GM23248 (cell line): ENCODE results near the gene OSBP2. TPM values are rescaled to one million over a fixed set of nuclear protein-coding genes. Genes with fewer than 3 reads are reported as not detected.

Experiments used
- DNase-seq: peaks from one replicate; pipeline ENCODE4 v3.0.0-alpha.2; 2015
- H2AFZ ChIP-seq: fragments of 200-600 bp; sonication (generic); 2 replicates; pipeline ENCODE4 v1.6.1; 2016; ENCODE audit warnings: antibody characterized with exemption
- H3F3A ChIP-seq: fragments of 200-600 bp; sonication (generic); 2 replicates; pipeline ENCODE4 v1.6.1; 2016; ENCODE audit warnings: mild to moderate bottlenecking, antibody characterized with exemption, mixed run types; ENCODE audit not compliant: insufficient read depth
- H3K27ac ChIP-seq: fragments of 200-600 bp; sonication (generic); 2 replicates; pipeline ENCODE4 v1.5.1; 2016; ENCODE audit warnings: mild to moderate bottlenecking
- H3K27me3 ChIP-seq: fragments of 200-600 bp; sonication (generic); replicated peaks from 2 replicates; pipeline ENCODE4 v1.6.1; 2016; ENCODE audit warnings: mild to moderate bottlenecking; ENCODE audit not compliant: insufficient read depth
- H3K36me3 ChIP-seq: fragments of 200-600 bp; sonication (generic); 2 replicates; pipeline ENCODE4 v1.6.1; 2016; ENCODE audit warnings: low read depth, mild to moderate bottlenecking
- H3K4me1 ChIP-seq: fragments of 200-600 bp; sonication (generic); 2 replicates; pipeline ENCODE4 v1.6.1; 2016; ENCODE audit warnings: mild to moderate bottlenecking; ENCODE audit not compliant: insufficient read depth
- H3K4me2 ChIP-seq: fragments of 200-600 bp; sonication (generic); one replicate; pipeline ENCODE4 v1.6.1; 2016; ENCODE audit warnings: mild to moderate bottlenecking; ENCODE audit not compliant: unreplicated experiment
- H3K4me3 ChIP-seq: fragments of 200-600 bp; sonication (generic); 2 replicates; pipeline ENCODE4 v1.5.1; 2016; ENCODE audit warnings: mild to moderate bottlenecking
- H3K79me2 ChIP-seq: fragments of 200-600 bp; sonication (generic); 2 replicates; pipeline ENCODE4 v1.6.1; 2016; ENCODE audit warnings: mild to moderate bottlenecking; ENCODE audit not compliant: insufficient read depth
- H3K9ac ChIP-seq: fragments of 200-600 bp; sonication (generic); 2 replicates; pipeline ENCODE4 v1.6.1; 2016; ENCODE audit warnings: mild to moderate bottlenecking
- H3K9me2 ChIP-seq: fragments of 200-600 bp; sonication (generic); 2 replicates; pipeline ENCODE4 v1.6.1; 2016; ENCODE audit warnings: mixed run types, mild to moderate bottlenecking, moderate library complexity; ENCODE audit not compliant: insufficient read depth
- H3K9me3 ChIP-seq: fragments of 200-600 bp; sonication (generic); one replicate; pipeline ENCODE4 v1.6.1; 2017; ENCODE audit warnings: low read depth
- H4K20me1 ChIP-seq: fragments of 200-600 bp; sonication (generic); 2 replicates; pipeline ENCODE4 v1.6.0; 2016; ENCODE audit not compliant: insufficient read depth
- EZH2 ChIP-seq: fragments of 200-600 bp; sonication (generic); IDR thresholded peaks from 2 replicates; pipeline ENCODE4 v1.6.1; 2018; ENCODE audit warnings: antibody characterized with exemption, mild to moderate bottlenecking; ENCODE audit not compliant: insufficient read depth, poor library complexity, severe bottlenecking
- EZH2phosphoT487 ChIP-seq: fragments of 200-600 bp; sonication (generic); IDR thresholded peaks from 2 replicates; pipeline ENCODE4 v1.6.1; 2018; ENCODE audit warnings: antibody characterized with exemption, moderate library complexity, mild to moderate bottlenecking, low read depth; ENCODE audit not compliant: insufficient read depth
- WGBS, 2 experiments: methylation state at CpG; one replicate each; pipeline ENCODE4 v1.1.6; 2015 to 2017; ENCODE audit warnings: low lambda C conversion rate in 2 of 2, low coverage in 1 of 2; ENCODE audit errors: missing lambda C conversion rate in 2 of 2; 5-methylcytosine and 5-hydroxymethylcytosine counted together
- in situ Hi-C: fragments of 300-500 bp; cut with MboI; formaldehyde crosslinking; loops from 2 replicates; pipeline ENCODE4 v1.15.0; 2020
- polyA plus RNA-seq: library from polyadenylated mRNA; unstranded; fragments of >200 nt; fragmentation: Nextera tagmentation; extraction: Ambion mirVana; gene quantifications from 2 replicates; pipeline ENCODE4 v1.2.1, GENCODE V29; 2016
- total RNA-seq: library from RNA; depleted of rRNA; stranded (reverse); fragments of >200 nt; shearing (Covaris generic); gene quantifications from 2 replicates; pipeline ENCODE4 v1.2.3, GENCODE V29; 2014

The OSBP2 gene
- total and polyA plus RNA-seq, 2 experiments from 2014 or later = 1.1 to 1.3 TPM

- Histone ChIP-seq H4K20me1 (no peaks in the 10 kb centered on the region), H3K9me2 (no peaks in the 10 kb centered on the region), H3K79me2 (no peaks in the 10 kb centered on the region), H3K9me3 (no peaks in the 10 kb centered on the region), H3F3A (no peaks in the 10 kb centered on the region), H3K27me3 (no peaks in the 10 kb centered on the region), H3K4me1 (no peaks in the 10 kb centered on the region), H3K4me3 (no peak overlapping the region), H3K36me3 (no peaks in the 10 kb centered on the region), H3K9ac (no peak overlapping the region), H3K27ac (no peak overlapping the region), H2AFZ (no peak overlapping the region), H3K4me2 (no peak overlapping the region)
- in situ Hi-C loops = no loop called here
- TF ChIP-seq EZH2 = no peak
- no peak for TF ChIP-seq EZH2phosphoT487
- 88 to 93% methylated on average over 6 of the region's 6 CpGs for WGBS, 2 experiments
- DNase-seq = no peak
Observed at GRCh38 chr22:30882184-30882717, 187.6 kb downstream of the OSBP2 start.

GRCh38 chr22:30882974-30883533 is 188.4 kb downstream of the OSBP2 start:
- Histone ChIP-seq H3K9ac (no peak overlapping the region), H3K4me2 (no peak overlapping the region), H3K4me3 (no peak overlapping the region), H3K36me3 (no peaks in the 10 kb centered on the region), H3K9me2 (no peaks in the 10 kb centered on the region), H3F3A (no peaks in the 10 kb centered on the region), H3K79me2 (no peaks in the 10 kb centered on the region), H3K9me3 (no peaks in the 10 kb centered on the region), H3K27me3 (no peaks in the 10 kb centered on the region), H2AFZ (no peak overlapping the region), H3K27ac (no peak overlapping the region), H3K4me1 (no peaks in the 10 kb centered on the region), H4K20me1 (no peaks in the 10 kb centered on the region)
- DNase-seq = no peak
- in situ Hi-C loops = no loop called here
- TF ChIP-seq EZH2phosphoT487 (no peak), EZH2 (no peak)
- 80 to 92% methylated on average over 4 of the region's 4 CpGs for WGBS, 2 experiments

DNA sequence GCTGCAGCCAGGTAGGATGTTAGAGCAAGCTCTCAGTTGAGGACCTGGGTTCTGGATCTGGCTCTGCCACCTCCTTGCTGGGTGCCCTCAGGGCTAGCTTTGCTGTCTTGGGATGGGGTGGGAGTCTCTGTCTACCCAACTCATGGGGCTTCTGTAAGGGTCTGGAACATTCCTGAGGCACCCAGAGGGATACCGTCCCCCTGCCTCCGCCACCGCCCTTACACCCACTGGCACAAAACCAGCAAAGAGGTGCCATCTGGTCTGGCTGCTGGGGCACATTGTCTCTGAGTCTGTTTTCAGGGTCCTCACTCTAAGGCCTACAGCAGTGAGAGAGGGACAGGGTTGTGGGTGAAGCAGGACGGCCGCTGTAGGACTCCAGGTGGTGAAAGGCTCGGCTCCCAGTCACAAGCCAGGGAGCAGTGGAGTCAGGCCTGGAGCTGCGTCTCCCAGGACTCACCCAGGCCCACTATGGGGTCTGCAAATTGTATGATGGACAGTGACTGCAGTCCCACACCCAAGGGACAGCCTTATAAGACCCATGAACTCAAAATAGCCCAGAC is 189.0 kb downstream of the OSBP2 start:
- in situ Hi-C loops = no loop called here
- no peak overlapping the region for H3K4me3 ChIP-seq
- H4K20me1 ChIP-seq = no peaks in the 10 kb centered on the region
- no peak overlapping the region for H3K9ac ChIP-seq
- 87 to 95% methylated on average over 6 to 7 of the region's 7 CpGs for WGBS, 2 experiments
- H3K36me3 ChIP-seq = no peaks in the 10 kb centered on the region
- H3F3A ChIP-seq = no peaks in the 10 kb centered on the region
- no peak overlapping the region for H3K27ac ChIP-seq
- H3K27me3 ChIP-seq = no peaks in the 10 kb centered on the region
- no peak for DNase-seq
- H2AFZ ChIP-seq = no peak overlapping the region
- TF ChIP-seq EZH2 = no peak
- TF ChIP-seq EZH2phosphoT487 = no peak
- H3K4me1 ChIP-seq = no peaks in the 10 kb centered on the region
- no peaks in the 10 kb centered on the region for H3K9me2 ChIP-seq
- no peaks in the 10 kb centered on the region for H3K79me2 ChIP-seq
- no peak overlapping the region for H3K4me2 ChIP-seq
- H3K9me3 ChIP-seq = no peaks in the 10 kb centered on the region

- Histone ChIP-seq H2AFZ (no peak overlapping the region), H4K20me1 (no peaks in the 10 kb centered on the region), H3K36me3 (no peaks in the 10 kb centered on the region), H3K9me2 (no peaks in the 10 kb centered on the region), H3K27ac (no peak overlapping the region), H3F3A (no peaks in the 10 kb centered on the region), H3K9ac (no peak overlapping the region), H3K27me3 (no peaks in the 10 kb centered on the region), H3K79me2 (no peaks in the 10 kb centered on the region), H3K9me3 (no peaks in the 10 kb centered on the region), H3K4me2 (no peak overlapping the region), H3K4me1 (no peaks in the 10 kb centered on the region), H3K4me3 (no peak overlapping the region)
- TF ChIP-seq EZH2 (no peak), EZH2phosphoT487 (no peak)
- 79 to 85% methylated on average over 18 of the region's 18 CpGs for WGBS, 2 experiments
- in situ Hi-C loops = no loop called here
- no peak for DNase-seq
Observed at GRCh38 chr22:30884211-30885000, 189.7 kb downstream of the OSBP2 start.
